H9 (cell line): ENCODE results near the gene FARS2. TPM values are rescaled to one million over a fixed set of nuclear protein-coding genes. Genes with fewer than 3 reads are reported as not detected.

Experiments used
- DNase-seq: peaks from one replicate; pipeline ENCODE4 v3.0.0-alpha.2; 2017
- H2AFZ ChIP-seq: one replicate; pipeline ENCODE4 v1.6.1; 2013; ENCODE audit warnings: mild to moderate bottlenecking, low read length, control low read depth, moderate library complexity
- H2AK5ac ChIP-seq: 2 replicates; pipeline ENCODE4 v1.6.1; 2013; ENCODE audit warnings: low read length, control low read depth, mixed read lengths; ENCODE audit not compliant: insufficient read length
- H2BK120ac ChIP-seq: one replicate; pipeline ENCODE4 v1.6.1; 2013; ENCODE audit warnings: low read depth, mild to moderate bottlenecking, low read length, control low read depth, inconsistent platforms; ENCODE audit not compliant: poor library complexity, severe bottlenecking
- H2BK12ac ChIP-seq: 2 replicates; pipeline ENCODE4 v1.6.1; 2013; ENCODE audit warnings: low read length, control low read depth, mixed read lengths, low read depth; ENCODE audit not compliant: insufficient read length
- H2BK15ac ChIP-seq: 2 replicates; pipeline ENCODE4 v1.6.1; 2013; ENCODE audit warnings: low read depth, low read length, control low read depth
- H2BK20ac ChIP-seq: one replicate; pipeline ENCODE4 v1.6.1; 2013; ENCODE audit warnings: low read depth, mild to moderate bottlenecking, low read length, control low read depth, inconsistent platforms; ENCODE audit not compliant: poor library complexity, severe bottlenecking
- H2BK5ac ChIP-seq: 2 replicates; pipeline ENCODE4 v1.6.1; 2013; ENCODE audit warnings: low read length, control low read depth, mixed read lengths; ENCODE audit not compliant: insufficient read length
- H3K14ac ChIP-seq: 2 replicates; pipeline ENCODE4 v1.6.1; 2013; ENCODE audit warnings: low read length, control low read depth; ENCODE audit not compliant: insufficient read depth
- H3K18ac ChIP-seq: 2 replicates; pipeline ENCODE4 v1.6.1; 2013; ENCODE audit warnings: low read depth, mild to moderate bottlenecking, mixed read lengths, low read length, control low read depth; ENCODE audit not compliant: insufficient read length
- H3K23ac ChIP-seq: 2 replicates; pipeline ENCODE4 v1.6.1; 2013; ENCODE audit warnings: low read length, control low read depth, mixed read lengths, low read depth; ENCODE audit not compliant: insufficient read length
- H3K23me2 ChIP-seq: 2 replicates; pipeline ENCODE4 v1.6.1; 2013; ENCODE audit warnings: low read depth, mild to moderate bottlenecking, mixed read lengths, low read length, control low read depth; ENCODE audit not compliant: insufficient read length, poor library complexity, severe bottlenecking
- H3K27ac ChIP-seq: 2 replicates; pipeline ENCODE4 v1.5.1; 2013; ENCODE audit warnings: low read length, control low read depth, mixed read lengths, low read depth; ENCODE audit not compliant: insufficient read length
- H3K27me3 ChIP-seq: 2 replicates; pipeline ENCODE4 v1.6.1; 2013; ENCODE audit warnings: low read length, control low read depth, inconsistent platforms; ENCODE audit not compliant: insufficient read depth
- H3K4ac ChIP-seq: 2 replicates; pipeline ENCODE4 v1.6.1; 2013; ENCODE audit warnings: low read depth, mild to moderate bottlenecking, control low read depth, inconsistent platforms, low read length, moderate library complexity
- H3K4me1 ChIP-seq: 2 replicates; pipeline ENCODE4 v1.6.1; 2013; ENCODE audit warnings: low read length, control low read depth, inconsistent platforms; ENCODE audit not compliant: insufficient read depth
- H3K4me2 ChIP-seq: 2 replicates; pipeline ENCODE4 v1.6.1; 2013; ENCODE audit warnings: low read length, control low read depth, mixed read lengths; ENCODE audit not compliant: insufficient read length, insufficient read depth
- H3K56ac ChIP-seq: 2 replicates; pipeline ENCODE4 v1.6.1; 2013; ENCODE audit warnings: low read depth, mild to moderate bottlenecking, mixed read lengths, low read length, control low read depth; ENCODE audit not compliant: insufficient read length
- H3K79me1 ChIP-seq: 2 replicates; pipeline ENCODE4 v1.6.1; 2013; ENCODE audit warnings: low read depth, mild to moderate bottlenecking, moderate library complexity, low read length, control low read depth, inconsistent platforms; ENCODE audit not compliant: insufficient read depth, poor library complexity, severe bottlenecking
- H3K79me2 ChIP-seq: 2 replicates; pipeline ENCODE4 v1.6.1; 2013; ENCODE audit warnings: low read length, control low read depth, inconsistent platforms; ENCODE audit not compliant: insufficient read depth
- H3K9ac ChIP-seq: 2 replicates; pipeline ENCODE4 v1.6.1; 2013; ENCODE audit warnings: low read length, control low read depth, mixed read lengths; ENCODE audit not compliant: insufficient read length; ENCODE audit errors: extremely low read depth
- H3K9me3 ChIP-seq: one replicate; pipeline ENCODE4 v1.6.1; 2013; ENCODE audit warnings: low read depth, low read length, inconsistent platforms; ENCODE audit not compliant: control insufficient read depth
- H3T11ph ChIP-seq: one replicate; pipeline ENCODE4 v1.6.1; 2013; ENCODE audit warnings: mild to moderate bottlenecking, low read length, control low read depth, inconsistent platforms
- H4K20me1 ChIP-seq: one replicate; pipeline ENCODE4 v1.6.1; 2013; ENCODE audit not compliant: control insufficient read depth, insufficient read length, insufficient read depth
- H4K5ac ChIP-seq: 2 replicates; pipeline ENCODE4 v1.6.1; 2013; ENCODE audit warnings: low read depth, mild to moderate bottlenecking, mixed read lengths, low read length, control low read depth; ENCODE audit not compliant: insufficient read length
- H4K8ac ChIP-seq: replicated peaks from 2 replicates; pipeline ENCODE4 v1.6.1; 2013; ENCODE audit warnings: low read length, control low read depth, mixed read lengths, low read depth; ENCODE audit not compliant: insufficient read length
- H4K91ac ChIP-seq: 2 replicates; pipeline ENCODE4 v1.6.1; 2013; ENCODE audit warnings: low read depth, mild to moderate bottlenecking, moderate library complexity, mixed read lengths, low read length, control low read depth; ENCODE audit not compliant: insufficient read length
- H3K27ac Mint-ChIP-seq, 3 experiments: 2 replicates in 2 of 3; 3 replicates in 1 of 3; pipeline ENCODE4 v1.8.0; 2020 to 2021; ENCODE audit warnings: mixed read lengths in 3 of 3, mild to moderate bottlenecking in 1 of 3, moderate library complexity in 1 of 3
- H3K27me3 Mint-ChIP-seq: 2 replicates; pipeline ENCODE4 v1.8.0; 2021; ENCODE audit warnings: low read depth, mild to moderate bottlenecking, moderate library complexity, mixed read lengths
- H3K36me3 Mint-ChIP-seq, 3 experiments: 2 replicates in 2 of 3; 3 replicates in 1 of 3; pipeline ENCODE4 v1.8.0; 2020 to 2021; ENCODE audit warnings: low read depth in 3 of 3, mixed read lengths in 3 of 3; ENCODE audit not compliant: insufficient read depth in 1 of 3
- H3K4me1 Mint-ChIP-seq, 2 experiments: 2 replicates each; pipeline ENCODE4 v1.8.0; 2020; ENCODE audit warnings: mixed read lengths in 2 of 2
- H3K4me3 Mint-ChIP-seq, 2 experiments: 2 replicates in 1 of 2; 3 replicates in 1 of 2; pipeline ENCODE4 v1.8.0; 2020 to 2021; ENCODE audit warnings: mild to moderate bottlenecking in 2 of 2, mixed read lengths in 2 of 2, moderate library complexity in 1 of 2
- H3K9me3 Mint-ChIP-seq, 2 experiments: 2 replicates in 1 of 2; 3 replicates in 1 of 2; pipeline ENCODE4 v1.8.0; 2020; ENCODE audit warnings: mild to moderate bottlenecking in 2 of 2, mixed read lengths in 2 of 2, moderate library complexity in 1 of 2
- WGBS: extraction: QIAGEN DNeasy Blood & Tissue Kit; methylation state at CpG from one replicate; pipeline ENCODE4 v1.1.7; 2013; ENCODE audit warnings: missing lambda C conversion rate, low lambda C conversion rate, mixed read lengths; ENCODE audit not compliant: insufficient read length; ENCODE audit errors: extremely low coverage; 5-methylcytosine and 5-hydroxymethylcytosine counted together
- total RNA-seq: library from RNA; stranded (reverse); gene quantifications from 2 replicates; pipeline ENCODE4 v1.2.1, GENCODE V29; 2021
- TF ChIP-seq, protein P1 (sequence below): fragments of 200-600 bp; sonication (generic); conservative IDR thresholded peaks from 3 replicates; pipeline ENCODE4 v1.8.0; 2021; ENCODE audit warnings: antibody characterized with exemption, mild to moderate bottlenecking

FARS2 gene
- total RNA-seq, 1 experiment from 2014 or later: 8.5 TPM

DNA sequence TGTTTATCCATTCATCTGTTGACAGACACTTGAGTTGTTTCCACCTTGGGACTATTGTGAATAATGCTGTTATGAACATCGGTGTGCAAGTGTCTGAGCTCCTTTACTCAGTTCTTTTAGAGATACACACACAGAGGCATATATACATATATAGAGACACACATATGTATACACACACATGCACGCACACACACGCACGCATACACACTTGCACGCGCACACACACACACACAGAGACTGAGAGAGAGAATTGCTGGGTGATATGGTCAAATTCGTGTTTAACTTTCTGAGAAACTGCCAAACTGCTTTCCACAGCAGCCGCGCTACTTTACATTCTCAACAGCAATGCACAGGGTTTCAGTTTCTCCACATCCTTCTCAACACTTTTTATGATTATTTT, 273.3 kb downstream of the FARS2 start:
- Histone ChIP-seq H3K4ac (no peak overlapping the region), H2AFZ (no peak overlapping the region), H3K79me1 (no peaks in the 10 kb centered on the region), H2BK120ac (no peak overlapping the region), H3T11ph (no peak overlapping the region), H3K18ac (no peak overlapping the region), H2AK5ac (no peak overlapping the region), H4K8ac (no peak overlapping the region), H3K79me2 (no peaks in the 10 kb centered on the region), H4K5ac (no peak overlapping the region), H3K4me2 (no peak overlapping the region), H3K23ac (no peak overlapping the region), H4K20me1 (no peaks in the 10 kb centered on the region), H4K91ac (no peak overlapping the region), H3K4me1 (peaks cover 2% of the 10 kb centered on the region; the same call in 1 of the 2 replicates), H2BK5ac (no peak overlapping the region), H3K9ac (no peak overlapping the region), H3K56ac (no peak overlapping the region), H3K9me3 (no peaks in the 10 kb centered on the region), H3K27me3 (no peaks in the 10 kb centered on the region), H2BK12ac (no peak overlapping the region), H3K27ac (no peak overlapping the region), H2BK15ac (no peak overlapping the region), H3K23me2 (no peaks in the 10 kb centered on the region), H3K14ac (no peak overlapping the region), H2BK20ac (no peak overlapping the region)
- H3K9me3 Mint-ChIP-seq: no peaks in the 10 kb centered on the region
- no peak overlapping the region for H3K27ac Mint-ChIP-seq
- no peak for DNase-seq
- H3K4me3 Mint-ChIP-seq: no peak overlapping the region
- peaks cover 6% of the 10 kb centered on the region in 2 experiments for H3K4me1 Mint-ChIP-seq
- H3K36me3 Mint-ChIP-seq: peaks cover 0 to under 1% (median 0%) of the 10 kb centered on the region in 3 experiments; a peak in 4 of 7 replicates
- WGBS: no CpG with 5 or more reads among the region's 9 CpGs
- TF ChIP-seq, protein P1, sequence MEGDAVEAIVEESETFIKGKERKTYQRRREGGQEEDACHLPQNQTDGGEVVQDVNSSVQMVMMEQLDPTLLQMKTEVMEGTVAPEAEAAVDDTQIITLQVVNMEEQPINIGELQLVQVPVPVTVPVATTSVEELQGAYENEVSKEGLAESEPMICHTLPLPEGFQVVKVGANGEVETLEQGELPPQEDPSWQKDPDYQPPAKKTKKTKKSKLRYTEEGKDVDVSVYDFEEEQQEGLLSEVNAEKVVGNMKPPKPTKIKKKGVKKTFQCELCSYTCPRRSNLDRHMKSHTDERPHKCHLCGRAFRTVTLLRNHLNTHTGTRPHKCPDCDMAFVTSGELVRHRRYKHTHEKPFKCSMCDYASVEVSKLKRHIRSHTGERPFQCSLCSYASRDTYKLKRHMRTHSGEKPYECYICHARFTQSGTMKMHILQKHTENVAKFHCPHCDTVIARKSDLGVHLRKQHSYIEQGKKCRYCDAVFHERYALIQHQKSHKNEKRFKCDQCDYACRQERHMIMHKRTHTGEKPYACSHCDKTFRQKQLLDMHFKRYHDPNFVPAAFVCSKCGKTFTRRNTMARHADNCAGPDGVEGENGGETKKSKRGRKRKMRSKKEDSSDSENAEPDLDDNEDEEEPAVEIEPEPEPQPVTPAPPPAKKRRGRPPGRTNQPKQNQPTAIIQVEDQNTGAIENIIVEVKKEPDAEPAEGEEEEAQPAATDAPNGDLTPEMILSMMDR: no peak
- H3K27me3 Mint-ChIP-seq: no peaks in the 10 kb centered on the region
